Measurements from ENCODE around the gene ZNF414. TPM values are rescaled to one million over a fixed set of nuclear protein-coding genes. Genes with fewer than 3 reads are reported as not detected.

ZNF414 gene
- total and polyA plus RNA-seq, 2 experiments from 2014 or later: 27.4 to 45.0 TPM

DNA sequence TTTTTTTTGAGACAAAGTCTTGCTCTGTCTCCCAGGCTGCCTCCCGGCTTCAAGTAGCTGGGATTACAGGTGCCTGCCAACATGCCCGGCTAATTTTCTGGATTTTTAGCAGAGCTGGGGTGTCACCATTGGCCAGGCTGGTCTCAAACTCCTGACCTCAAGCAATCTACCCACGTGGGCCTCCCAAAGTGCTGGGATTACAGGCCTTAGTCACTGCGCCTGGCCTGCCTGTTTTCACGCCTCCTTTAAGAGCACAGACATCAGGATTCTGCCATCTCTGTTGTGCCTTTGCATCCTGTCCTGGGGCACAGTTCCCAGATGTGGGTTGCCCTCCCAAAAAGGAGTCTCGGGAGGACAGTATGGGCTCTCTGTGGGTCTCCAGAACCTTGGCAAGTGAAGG is 9.0 kb downstream of the ZNF414 start (continued):
- TF ChIP-seq ZNF331 (CRISPR knock-in tag; IDR thresholded peaks at IDR 0.05; ENCODE audit: low read depth): no peak
- TF ChIP-seq STAT1 (IDR thresholded peaks at IDR 0.05; ENCODE audit: unreplicated experiment): no peak
- TF ChIP-seq, protein P1, sequence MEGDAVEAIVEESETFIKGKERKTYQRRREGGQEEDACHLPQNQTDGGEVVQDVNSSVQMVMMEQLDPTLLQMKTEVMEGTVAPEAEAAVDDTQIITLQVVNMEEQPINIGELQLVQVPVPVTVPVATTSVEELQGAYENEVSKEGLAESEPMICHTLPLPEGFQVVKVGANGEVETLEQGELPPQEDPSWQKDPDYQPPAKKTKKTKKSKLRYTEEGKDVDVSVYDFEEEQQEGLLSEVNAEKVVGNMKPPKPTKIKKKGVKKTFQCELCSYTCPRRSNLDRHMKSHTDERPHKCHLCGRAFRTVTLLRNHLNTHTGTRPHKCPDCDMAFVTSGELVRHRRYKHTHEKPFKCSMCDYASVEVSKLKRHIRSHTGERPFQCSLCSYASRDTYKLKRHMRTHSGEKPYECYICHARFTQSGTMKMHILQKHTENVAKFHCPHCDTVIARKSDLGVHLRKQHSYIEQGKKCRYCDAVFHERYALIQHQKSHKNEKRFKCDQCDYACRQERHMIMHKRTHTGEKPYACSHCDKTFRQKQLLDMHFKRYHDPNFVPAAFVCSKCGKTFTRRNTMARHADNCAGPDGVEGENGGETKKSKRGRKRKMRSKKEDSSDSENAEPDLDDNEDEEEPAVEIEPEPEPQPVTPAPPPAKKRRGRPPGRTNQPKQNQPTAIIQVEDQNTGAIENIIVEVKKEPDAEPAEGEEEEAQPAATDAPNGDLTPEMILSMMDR (conservative IDR thresholded peaks at IDR 0.05; ENCODE audit: low read depth in 2 of 2): no peak

DNA sequence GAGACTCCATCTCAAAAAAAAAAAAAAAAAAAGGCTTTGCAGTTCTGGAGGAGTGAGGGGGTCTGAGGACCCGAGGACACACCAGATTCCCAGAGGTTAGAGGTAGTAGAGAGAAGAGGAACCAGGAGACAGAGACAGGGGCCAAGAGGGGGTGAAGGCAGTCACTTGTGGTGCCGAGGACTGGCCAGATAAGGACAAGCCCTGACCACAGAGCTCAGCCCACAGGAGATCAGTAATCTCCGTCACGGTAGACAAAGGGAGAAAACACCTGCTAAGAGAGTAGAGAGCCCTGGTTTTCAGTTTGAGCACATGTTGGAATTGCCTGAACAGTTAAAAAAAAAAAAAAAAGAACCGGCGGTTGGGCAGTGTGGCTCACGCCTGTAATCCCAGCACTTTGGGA is 9.8 kb downstream of the ZNF414 start:
- no peak overlapping the region for H3K27ac ChIP-seq (ENCODE audit: low read depth)
- no peak overlapping the region for H3K4me2 ChIP-seq
- H3K4me1 Mint-ChIP-seq: peaks cover 21% of the 10 kb centered on the region
- H3K27me3 ChIP-seq (ENCODE audit: insufficient read depth): no peaks in the 10 kb centered on the region
- no peak overlapping the region for H3K4me3 ChIP-seq
- no peaks in the 10 kb centered on the region for H3K79me2 ChIP-seq (replicated peaks; ENCODE audit: insufficient read depth)
- 0 out of 2 replicates have a peak, but pooled peaks cover 8% of the 10 kb centered on the region for H3F3A ChIP-seq (replicated peaks; ENCODE audit: low read depth)
- no peak overlapping the region for H3K27ac Mint-ChIP-seq
- H2AFZ ChIP-seq: no peak overlapping the region
- no peaks in the 10 kb centered on the region for H3K36me3 Mint-ChIP-seq (ENCODE audit: low read depth)
- no peak overlapping the region for H3K4me3 Mint-ChIP-seq
- no peak for ATAC-seq
- no peaks in the 10 kb centered on the region for H4K20me1 ChIP-seq (replicated peaks; ENCODE audit: insufficient read depth)
- no peaks in the 10 kb centered on the region for H3K36me3 ChIP-seq (ENCODE audit: insufficient read depth)
- no peaks in the 10 kb centered on the region for H3K9me2 ChIP-seq (ENCODE audit: insufficient read depth)
- TF ChIP-seq EZH2 (IDR thresholded peaks at IDR 0.05; ENCODE audit: low read depth, unreplicated experiment): no peak
- H3K9me3 Mint-ChIP-seq: no peaks in the 10 kb centered on the region
- peaks cover 29% of the 10 kb centered on the region for H3K27me3 Mint-ChIP-seq (ENCODE audit: insufficient read depth, low read depth, poor library complexity)
- DNase-seq (ENCODE audit: low spot score): no peak
- peaks cover 4% of the 10 kb centered on the region for H3K4me1 ChIP-seq (ENCODE audit: insufficient read depth)

DNA sequence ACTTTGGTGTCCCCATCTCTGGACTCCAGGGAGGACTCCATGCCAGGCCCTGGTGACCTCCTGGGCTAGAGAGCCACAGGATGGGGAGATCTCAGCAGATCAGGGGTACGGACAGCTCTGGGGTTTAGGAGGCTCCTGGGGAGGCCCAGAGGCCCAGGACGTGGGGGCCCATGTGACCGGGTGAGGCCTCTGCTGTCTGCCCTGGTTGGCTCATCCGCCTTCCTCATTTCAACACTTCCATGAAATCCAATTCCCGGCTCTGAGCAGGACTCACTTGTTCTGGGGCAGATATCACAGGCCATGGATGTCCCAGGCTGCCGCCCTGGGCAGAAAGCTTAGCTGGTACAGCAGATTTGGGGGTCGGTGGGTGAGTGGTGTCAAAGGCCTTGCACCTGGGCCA is 10.5 kb downstream of the ZNF414 start:
- no peak overlapping the region for H3K27ac Mint-ChIP-seq
- H3K9me3 Mint-ChIP-seq: no peaks in the 10 kb centered on the region
- TF ChIP-seq ZNF331 (CRISPR knock-in tag; IDR thresholded peaks at IDR 0.05; ENCODE audit: low read depth): no peak
- TF ChIP-seq POLR2AphosphoS5 (IDR thresholded peaks at IDR 0.05; ENCODE audit: low read depth): no peak
- Histone ChIP-seq H3K36me3 (ENCODE audit: insufficient read depth) (no peaks in the 10 kb centered on the region), H3K27ac (ENCODE audit: low read depth) (no peak overlapping the region), H3K4me2 (no peak overlapping the region), H2AFZ (no peak overlapping the region), H3F3A (replicated peaks; ENCODE audit: low read depth) (0 out of 2 replicates have a peak, but pooled peaks cover 8% of the 10 kb centered on the region), H3K27me3 (ENCODE audit: insufficient read depth) (no peaks in the 10 kb centered on the region), H3K9me2 (ENCODE audit: insufficient read depth) (no peaks in the 10 kb centered on the region), H4K20me1 (replicated peaks; ENCODE audit: insufficient read depth) (no peaks in the 10 kb centered on the region), H3K79me2 (replicated peaks; ENCODE audit: insufficient read depth) (no peaks in the 10 kb centered on the region), H3K4me1 (ENCODE audit: insufficient read depth) (peaks cover 4% of the 10 kb centered on the region), H3K4me3 (no peak overlapping the region)
- H3K4me1 Mint-ChIP-seq: peaks cover 21% of the 10 kb centered on the region
- H3K36me3 Mint-ChIP-seq (ENCODE audit: low read depth): no peaks in the 10 kb centered on the region
- no peak overlapping the region for H3K4me3 Mint-ChIP-seq
- peaks cover 29% of the 10 kb centered on the region for H3K27me3 Mint-ChIP-seq (ENCODE audit: insufficient read depth, low read depth, poor library complexity)
- ATAC-seq (no peak), DNase-seq (ENCODE audit: low spot score) (no peak)

DNA sequence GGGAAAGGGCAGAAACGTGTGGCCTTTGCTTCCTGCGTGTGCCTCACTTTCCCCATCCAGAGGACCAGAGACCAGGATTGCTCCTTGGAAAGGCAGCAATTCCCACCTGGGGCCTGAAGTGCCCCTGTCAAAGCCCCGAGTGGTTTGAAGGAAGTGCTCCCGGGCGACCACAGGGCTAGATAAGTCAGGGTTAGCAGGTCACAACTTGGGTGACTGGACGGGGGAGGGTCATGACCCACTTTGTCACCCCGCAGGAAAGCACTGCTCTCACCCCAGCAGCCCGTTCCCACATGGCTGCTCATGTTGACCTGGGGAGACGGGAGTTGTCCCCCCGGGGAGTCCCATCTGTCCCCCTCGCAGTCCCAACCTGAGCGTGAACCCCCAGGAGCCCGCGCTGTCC is 12.0 kb downstream of the ZNF414 start:
- Mint-ChIP-seq H3K4me3 (no peak overlapping the region), H3K36me3 (ENCODE audit: low read depth) (no peaks in the 10 kb centered on the region), H3K4me1 (peaks cover 21% of the 10 kb centered on the region), H3K9me3 (no peaks in the 10 kb centered on the region), H3K27me3 (ENCODE audit: insufficient read depth, low read depth, poor library complexity) (peaks cover 25% of the 10 kb centered on the region), H3K27ac (no peak overlapping the region)
- Histone ChIP-seq H3F3A (replicated peaks; ENCODE audit: low read depth) (0 out of 2 replicates have a peak, but pooled peaks cover 8% of the 10 kb centered on the region), H3K4me3 (no peak overlapping the region), H3K27ac (ENCODE audit: low read depth) (no peak overlapping the region), H3K4me1 (ENCODE audit: insufficient read depth) (peaks cover 4% of the 10 kb centered on the region), H3K79me2 (replicated peaks; ENCODE audit: insufficient read depth) (no peaks in the 10 kb centered on the region), H3K4me2 (no peak overlapping the region), H3K9me2 (ENCODE audit: insufficient read depth) (no peaks in the 10 kb centered on the region), H3K36me3 (ENCODE audit: insufficient read depth) (no peaks in the 10 kb centered on the region), H3K27me3 (ENCODE audit: insufficient read depth) (no peaks in the 10 kb centered on the region), H2AFZ (peak overlapping the region; percentile 52; the same call in 1 of the 2 replicates), H4K20me1 (replicated peaks; ENCODE audit: insufficient read depth) (no peaks in the 10 kb centered on the region)
- DNase-seq (ENCODE audit: low spot score) (no peak), ATAC-seq (no peak)
- TF ChIP-seq NANOG (IDR thresholded peaks at IDR 0.05; ENCODE audit: borderline replicate concordance) (no peak), CREB1 (CRISPR knock-in tag; IDR thresholded peaks at IDR 0.05; ENCODE audit: low read depth) (no peak), EZH2phosphoT487 (IDR thresholded peaks at IDR 0.05; ENCODE audit: unreplicated experiment) (no peak), STAT1 (IDR thresholded peaks at IDR 0.05; ENCODE audit: unreplicated experiment) (no peak), POLR2AphosphoS5 (IDR thresholded peaks at IDR 0.05; ENCODE audit: low read depth) (no peak), ZNF114 (CRISPR knock-in tag; IDR thresholded peaks at IDR 0.05) (no peak)
- TF ChIP-seq, protein P1 (conservative IDR thresholded peaks at IDR 0.05; ENCODE audit: low read depth in 2 of 2): no peak
- TF ChIP-seq, protein P2, sequence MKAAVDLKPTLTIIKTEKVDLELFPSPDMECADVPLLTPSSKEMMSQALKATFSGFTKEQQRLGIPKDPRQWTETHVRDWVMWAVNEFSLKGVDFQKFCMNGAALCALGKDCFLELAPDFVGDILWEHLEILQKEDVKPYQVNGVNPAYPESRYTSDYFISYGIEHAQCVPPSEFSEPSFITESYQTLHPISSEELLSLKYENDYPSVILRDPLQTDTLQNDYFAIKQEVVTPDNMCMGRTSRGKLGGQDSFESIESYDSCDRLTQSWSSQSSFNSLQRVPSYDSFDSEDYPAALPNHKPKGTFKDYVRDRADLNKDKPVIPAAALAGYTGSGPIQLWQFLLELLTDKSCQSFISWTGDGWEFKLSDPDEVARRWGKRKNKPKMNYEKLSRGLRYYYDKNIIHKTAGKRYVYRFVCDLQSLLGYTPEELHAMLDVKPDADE (IDR thresholded peaks at IDR 0.05): no peak
